HepG2 (cell line): ENCODE measurements around the gene CENPW. TPM values are rescaled to one million over a fixed set of nuclear protein-coding genes. Genes with fewer than 3 reads are reported as not detected.

Experiments used
- ATF2 ChIP-seq: sonication (generic); formaldehyde crosslinking; IDR thresholded peaks from 2 replicates; pipeline ENCODE4 v1.4.0; 2020; ENCODE audit warnings: missing genetic modification reagents
- CCAR2 ChIP-seq: fragments of 200-400 bp; formaldehyde crosslinking; optimal IDR thresholded peaks from 2 replicates; pipeline ENCODE3; 2018; ENCODE audit warnings: low read depth, mild to moderate bottlenecking, low read length, moderate library complexity
- CREB1 ChIP-seq, 2 experiments: fragments of 450-650 bp in 1 of 2; IDR thresholded peaks; 2 replicates each; pipeline ENCODE4 v1.6.1; 2016 to 2017; ENCODE audit warnings: control low read depth in 1 of 2, mild to moderate bottlenecking in 1 of 2, missing compliant biosample characterization in 1 of 2, missing genetic modification characterization in 1 of 2
- EHMT2 ChIP-seq: fragments of 200-600 bp; sonication (generic); IDR thresholded peaks from 2 replicates; pipeline ENCODE4 v1.7.0; 2017; ENCODE audit warnings: antibody characterized with exemption, low read depth, low read length, borderline replicate concordance
- FOXC1 ChIP-seq: sonication (generic); formaldehyde crosslinking; IDR thresholded peaks from 2 replicates; pipeline ENCODE4 v1.8.0; 2022; ENCODE audit warnings: mild to moderate bottlenecking, missing genetic modification reagents, borderline replicate concordance
- GPN1 ChIP-seq: sonication (generic); formaldehyde crosslinking; IDR thresholded peaks from 2 replicates; pipeline ENCODE4 v1.5.1; 2020; ENCODE audit warnings: missing genetic modification reagents, borderline replicate concordance
- GTF3A ChIP-seq: sonication (generic); formaldehyde crosslinking; conservative IDR thresholded peaks from 2 replicates; pipeline ENCODE4 v1.4.0; 2020; ENCODE audit warnings: mild to moderate bottlenecking, missing genetic modification reagents
- HDAC2 ChIP-seq: sonication (generic); formaldehyde crosslinking; IDR thresholded peaks from 2 replicates; pipeline ENCODE4 v1.4.0; 2020; ENCODE audit warnings: missing genetic modification reagents
- KDM5B ChIP-seq: sonication (generic); formaldehyde crosslinking; IDR thresholded peaks from 2 replicates; pipeline ENCODE4 v1.4.0; 2020; ENCODE audit warnings: missing genetic modification reagents, mild to moderate bottlenecking, borderline replicate concordance
- MLXIP ChIP-seq: sonication (generic); formaldehyde crosslinking; IDR thresholded peaks from 2 replicates; pipeline ENCODE4 v1.9.0; 2021; ENCODE audit warnings: missing genetic modification reagents, borderline replicate concordance
- SNAI1 ChIP-seq: sonication (generic); formaldehyde crosslinking; IDR thresholded peaks from 2 replicates; pipeline ENCODE4 v1.5.0; 2020; ENCODE audit warnings: mild to moderate bottlenecking, missing genetic modification reagents, borderline replicate concordance
- SNAPC2 ChIP-seq: sonication (generic); formaldehyde crosslinking; IDR thresholded peaks from 2 replicates; pipeline ENCODE4 v1.8.1; 2022; ENCODE audit warnings: mild to moderate bottlenecking, missing genetic modification reagents
- TEAD3 ChIP-seq: optimal IDR thresholded peaks from 2 replicates; pipeline ENCODE3; 2016; ENCODE audit warnings: borderline replicate concordance
- ZKSCAN5 ChIP-seq: sonication (generic); formaldehyde crosslinking; IDR thresholded peaks from 2 replicates; pipeline ENCODE4 v1.5.1; 2020; ENCODE audit warnings: mild to moderate bottlenecking, missing genetic modification reagents
- ZNF180 ChIP-seq: sonication (generic); formaldehyde crosslinking; IDR thresholded peaks from 2 replicates; pipeline ENCODE4 v1.4.0; 2020; ENCODE audit warnings: low read depth, missing genetic modification reagents, borderline replicate concordance
- ZNF703 ChIP-seq: sonication (generic); formaldehyde crosslinking; IDR thresholded peaks from 2 replicates; pipeline ENCODE4 v1.5.1; 2020; ENCODE audit warnings: missing genetic modification reagents, mild to moderate bottlenecking, moderate library complexity, borderline replicate concordance
- ZNF776 ChIP-seq: sonication (generic); formaldehyde crosslinking; IDR thresholded peaks from 2 replicates; pipeline ENCODE4 v1.4.0; 2020; ENCODE audit warnings: mild to moderate bottlenecking, missing genetic modification reagents
- polyA plus RNA-seq, 8 experiments: library from polyadenylated mRNA; depleted of rRNA in 3 of 8; stranded (reverse) in 7 of 8; unstranded in 1 of 8; fragments of >200 nt; fragmentation: Illumina TruSeq in 4 of 8; extraction: Trizol in 4 of 8; gene quantifications; 2 replicates each; pipeline versions ENCODE4 v1.2.1 to v1.2.3, GENCODE V29; 2011 to 2016; ENCODE audit warnings: low read depth in 4 of 8, missing spikeins in 1 of 8, mixed read lengths in 1 of 8; ENCODE audit not compliant: insufficient read depth in 1 of 8
- total RNA-seq, 5 experiments: library from RNA; depleted of rRNA; stranded (reverse); fragments of >200 nt; fragmentation: Illumina TruSeq; extraction: Trizol; gene quantifications; 2 replicates each; pipeline ENCODE4 v1.2.3, GENCODE V29; 2016; ENCODE audit warnings: low read depth in 1 of 5

Gene CENPW
- total and polyA plus RNA-seq, 2 of the 13 experiments (the other 11 are each of a cell fraction or from before 2014, with no cell fraction given), result 8.6 to 94.7 TPM

GRCh38 chr6:126339796-126340609 is at the start of gene CENPW (continued):
- TF ChIP-seq CREB1 (IDR thresholded peaks at IDR 0.05) (peak; percentile 99), CREB1 (CRISPR knock-in tag; IDR thresholded peaks at IDR 0.05) (peak; percentile 100), ZNF180 (CRISPR knock-in tag) (no peak), FOXC1 (CRISPR knock-in tag) (peak; percentile 27; the same call in 1 of the 2 replicates), CCAR2 (no peak), KDM5B (CRISPR knock-in tag) (peak; percentile 81; the same call in 1 of the 2 replicates), TEAD3 (CRISPR knock-in tag) (peak; percentile 61), EHMT2 (no peak), SNAI1 (CRISPR knock-in tag) (no peak), ZNF776 (CRISPR knock-in tag) (no peak), GTF3A (CRISPR knock-in tag) (0 out of 2 replicates have a peak, but pooled peaks have one; percentile 80), ZNF703 (no peak), ATF2 (CRISPR knock-in tag) (peak; percentile 97), MLXIP (CRISPR knock-in tag) (no peak), ZKSCAN5 (no peak), HDAC2 (peak; percentile 92), SNAPC2 (CRISPR knock-in tag) (no peak), GPN1 (no peak)
